HG03039 (cell line): ENCODE data around the gene CCDC184.
"Not testable (repeated sequence)": the region's sequence is repeated elsewhere in the genome, so short reads cannot be mapped to it uniquely, and the experiment has no call there.

Source experiments
- ATAC-seq: cut with Tn5 transposase; IDR thresholded peaks from one replicate; pipeline ENCODE4 v1.9.1; 2021; ENCODE audit warnings: mild to moderate bottlenecking, moderate library complexity; ENCODE audit not compliant: unreplicated experiment

Gene CCDC184

DNA sequence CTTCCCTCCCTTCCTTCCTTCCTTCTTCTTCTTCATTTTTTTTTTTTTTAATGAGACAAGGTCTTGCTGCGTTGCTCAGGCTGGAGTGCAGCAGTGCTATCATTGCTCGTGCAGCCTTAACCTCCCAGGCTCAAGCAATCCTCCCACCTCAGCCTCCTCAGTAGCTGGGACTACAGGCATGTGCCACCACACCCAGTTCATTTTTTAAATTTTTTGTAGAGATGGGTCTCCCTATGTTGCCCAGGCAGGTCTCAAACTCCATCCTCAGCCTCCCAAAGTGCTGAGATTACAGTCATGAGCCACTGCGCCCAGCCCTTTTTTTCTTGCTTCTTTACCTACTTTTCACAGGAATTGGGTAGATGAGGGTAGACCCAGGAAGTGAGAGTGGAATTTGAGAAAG is 18.1 kb downstream of the CCDC184 start:
- no peak for ATAC-seq

- no peak for ATAC-seq
Measured at GRCh38 chr12:48202766-48203165, 19.3 kb downstream of the CCDC184 start.

DNA sequence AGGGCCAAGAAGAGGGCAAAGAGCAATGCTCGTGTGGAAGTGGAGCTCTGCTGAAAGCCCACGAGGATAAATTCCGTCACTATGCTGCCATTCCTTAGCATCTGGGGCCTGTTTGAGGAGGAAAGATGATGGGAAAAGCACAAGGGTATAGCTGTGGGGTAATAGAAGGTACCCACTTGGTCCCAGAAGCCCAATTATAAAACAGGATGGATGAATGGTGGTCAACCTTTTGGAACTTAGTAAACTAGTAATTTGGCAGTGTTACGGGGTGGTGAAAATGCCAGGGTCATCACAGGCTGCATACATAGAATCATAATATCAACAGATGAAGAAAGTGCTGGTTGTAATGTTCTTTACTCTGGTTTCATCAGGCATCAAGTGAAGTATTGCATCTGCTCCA is 19.7 kb downstream of the CCDC184 start, which contains the start of gene OR10AD1:
Gene OR10AD1, minus strand, starts transcription at position 101 of the 400 bp plus-strand sequence. Its CDS starts 0 bp downstream, at position 101.
- ATAC-seq: no peak

DNA sequence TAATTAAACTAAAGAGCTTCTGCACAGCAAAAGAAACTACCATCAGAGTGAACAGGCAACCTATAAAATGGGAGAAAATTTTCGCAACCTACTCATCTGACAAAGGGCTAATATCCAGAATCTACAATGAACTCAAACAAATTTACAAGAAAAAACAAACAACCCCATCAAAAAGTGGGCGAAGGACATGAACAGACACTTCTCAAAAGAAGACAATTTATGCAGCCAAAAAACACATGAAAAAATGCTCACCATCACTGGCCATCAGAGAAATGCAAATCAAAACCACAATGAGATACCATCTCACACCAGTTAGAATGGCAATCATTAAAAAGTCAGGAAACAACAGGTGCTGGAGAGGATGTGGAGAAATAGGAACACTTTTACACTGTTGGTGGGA is 26.1 kb downstream of the CCDC184 start:
- not testable (repeated sequence) for ATAC-seq

DNA sequence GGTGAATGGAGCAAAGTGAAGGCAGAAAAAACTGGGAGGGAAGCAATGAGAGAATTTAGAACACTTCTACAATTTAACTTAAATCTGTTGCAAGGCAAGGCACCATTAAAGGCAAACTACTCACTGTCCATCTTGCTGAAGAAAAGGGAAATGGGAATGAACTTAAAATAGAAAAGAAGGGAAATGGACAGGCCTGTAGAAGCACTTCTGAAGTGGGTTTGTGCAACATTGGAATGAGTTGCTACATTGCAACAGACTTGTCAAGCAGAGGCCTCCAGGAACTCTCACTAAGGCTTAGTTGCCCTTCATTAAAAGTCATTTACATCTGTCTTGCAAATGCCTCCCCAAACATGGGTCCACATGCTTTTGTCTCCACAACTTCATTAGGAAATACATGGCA is 33.3 kb downstream of the CCDC184 start:
- ATAC-seq: no peak

DNA sequence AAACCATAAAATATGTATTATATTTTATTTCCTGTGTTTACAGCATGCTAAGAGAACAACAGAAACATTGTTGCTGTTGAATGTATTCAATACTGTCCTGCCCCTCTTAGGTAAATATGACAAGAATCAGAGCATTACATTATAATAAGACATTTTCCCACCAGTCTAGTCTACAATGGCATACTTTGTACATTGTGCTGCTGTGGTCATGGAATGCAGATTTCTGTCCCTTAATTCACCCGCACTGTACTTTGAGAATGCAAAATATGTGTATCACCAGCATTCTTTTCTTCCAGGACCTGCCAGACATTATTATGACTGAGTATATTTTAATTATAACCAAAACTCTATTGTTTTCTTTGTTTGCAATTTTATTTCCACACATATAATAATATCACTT is 36.2 kb downstream of the CCDC184 start:
- ATAC-seq: no peak

DNA sequence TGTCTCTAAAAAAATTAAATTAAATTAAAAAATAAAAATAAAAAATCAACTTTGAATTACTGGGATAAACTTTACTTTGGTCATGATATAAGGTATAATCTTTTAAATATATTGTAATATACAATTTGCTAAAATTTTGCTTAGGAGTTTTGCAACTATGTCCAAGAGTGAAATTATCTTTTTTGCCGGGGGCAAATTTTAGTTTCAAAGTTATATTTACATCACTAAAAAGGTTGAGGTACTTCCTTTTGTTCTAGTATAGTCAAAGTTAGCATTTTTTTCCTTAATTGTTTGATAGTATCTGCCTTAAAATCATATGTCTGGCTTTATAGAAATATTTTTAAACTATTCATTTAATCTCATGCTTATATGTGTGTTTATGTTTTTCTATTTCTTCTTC is 37.3 kb downstream of the CCDC184 start:
- ATAC-seq: no peak

GRCh38 chr12:48221645-48222044 is 38.2 kb downstream of the CCDC184 start:
- ATAC-seq: no peak

DNA sequence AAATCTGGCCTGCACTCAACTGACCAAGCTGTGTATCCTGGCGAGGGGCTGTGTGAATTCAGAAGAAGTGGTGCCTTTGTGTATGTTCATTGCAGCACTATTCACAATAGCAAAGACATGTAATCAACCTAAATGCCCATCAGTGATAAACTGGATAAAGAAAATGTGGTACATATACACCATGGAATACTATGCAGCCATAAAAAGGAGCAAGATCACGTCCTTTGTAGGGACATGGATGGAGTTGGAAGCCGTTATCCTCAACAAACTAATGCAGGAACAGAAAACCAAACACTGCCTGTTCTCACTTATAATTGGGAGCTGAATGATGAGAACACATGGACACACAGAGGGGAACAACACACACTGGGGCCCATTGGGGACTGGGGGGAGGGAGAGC is 41.1 kb downstream of the CCDC184 start:
- not testable (repeated sequence) for ATAC-seq

DNA sequence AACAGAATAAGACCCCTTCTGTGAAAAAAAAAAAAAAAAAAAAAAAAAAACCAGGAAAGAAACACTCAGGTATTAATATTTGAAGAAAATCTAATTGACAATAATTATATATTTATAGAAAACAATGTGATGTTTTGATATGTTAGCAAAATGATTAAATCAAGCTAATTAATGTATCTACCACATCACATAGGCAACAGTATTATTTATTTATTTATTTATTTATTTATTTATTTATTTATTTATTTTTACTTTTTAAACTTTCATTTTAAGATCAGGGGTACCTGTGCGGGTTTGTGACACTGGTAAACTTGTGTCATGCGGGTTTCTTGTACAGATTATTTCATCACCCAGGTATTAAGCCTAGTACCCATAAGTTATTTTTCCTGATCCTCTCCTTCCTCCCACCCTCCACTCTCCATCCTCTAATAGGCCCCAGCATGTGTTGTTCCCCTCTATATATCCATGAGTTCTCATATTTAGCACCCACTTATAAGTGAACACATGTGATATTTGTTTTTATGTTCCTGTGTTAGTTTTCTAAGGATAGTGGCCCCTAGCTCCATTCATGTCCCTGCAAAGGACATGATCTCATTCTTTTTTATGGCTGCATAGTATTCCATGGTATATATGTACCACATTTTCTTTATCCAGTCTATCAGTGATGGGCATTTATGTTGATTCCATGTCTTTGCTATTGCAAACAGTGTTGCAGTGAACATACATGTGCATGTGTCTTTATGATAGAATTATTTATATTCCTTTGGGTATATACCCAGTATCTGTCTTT is 47.9 kb downstream of the CCDC184 start:
- not testable (repeated sequence) for ATAC-seq
